GM19351 (cell line): Measurements from ENCODE around the gene SYCP2L.
A peak's percentile ranks its signal among the peaks of the same experiment; 100 is the strongest.
"Not testable (repeated sequence)": the region's sequence is repeated elsewhere in the genome, so short reads cannot be mapped to it uniquely, and the experiment has no call there.

Experiments
- ATAC-seq: cut with Tn5 transposase; IDR thresholded peaks from one replicate; pipeline ENCODE4 v1.9.1; 2021; ENCODE audit warnings: mild to moderate bottlenecking, moderate library complexity; ENCODE audit not compliant: unreplicated experiment

SYCP2L gene

DNA sequence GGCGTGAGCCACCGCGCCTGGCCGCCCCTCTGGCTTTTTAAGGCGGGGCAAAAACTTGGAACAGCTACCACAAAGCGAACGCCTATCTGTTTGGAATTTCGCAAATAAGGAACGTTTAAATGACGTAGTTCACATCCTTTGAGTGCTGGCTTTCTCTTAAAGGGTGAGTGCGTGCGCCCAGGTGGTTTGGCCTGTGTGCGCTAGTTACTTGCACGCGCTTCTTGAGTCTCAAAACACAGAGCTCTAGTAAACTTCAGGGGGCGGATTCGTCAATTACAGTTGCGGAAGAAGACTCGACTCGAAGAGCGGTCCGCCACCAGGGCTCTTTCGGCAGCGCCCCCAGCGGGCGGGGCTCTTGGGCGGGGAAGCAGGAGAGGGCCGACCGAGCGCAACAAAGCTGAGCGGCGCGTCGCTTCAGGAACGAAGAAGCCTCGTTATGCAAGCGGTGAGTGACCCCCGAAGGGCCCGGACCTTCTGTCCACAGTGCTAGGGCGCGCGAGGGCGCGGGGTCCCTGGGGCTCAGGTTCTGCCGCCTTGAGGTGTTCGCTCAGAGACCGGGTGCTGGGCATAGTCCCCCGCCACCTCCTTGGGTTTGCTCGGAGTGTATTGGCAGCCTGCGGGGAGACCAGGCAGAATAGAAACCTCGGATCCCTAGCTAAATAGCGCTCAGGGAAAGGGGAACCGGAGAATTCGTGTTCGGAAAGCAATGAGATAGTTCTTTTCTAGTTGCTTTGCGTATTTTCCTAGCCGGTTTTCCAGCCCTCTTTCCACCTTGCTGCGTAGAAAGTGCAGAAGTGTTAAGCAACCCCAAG is at the start of gene SYCP2L:
SYCP2L (plus strand) TSS at position 362 of the 812 bp plus-strand sequence; CDS start at position 437, 75 bp downstream.
- ATAC-seq = no peak

DNA sequence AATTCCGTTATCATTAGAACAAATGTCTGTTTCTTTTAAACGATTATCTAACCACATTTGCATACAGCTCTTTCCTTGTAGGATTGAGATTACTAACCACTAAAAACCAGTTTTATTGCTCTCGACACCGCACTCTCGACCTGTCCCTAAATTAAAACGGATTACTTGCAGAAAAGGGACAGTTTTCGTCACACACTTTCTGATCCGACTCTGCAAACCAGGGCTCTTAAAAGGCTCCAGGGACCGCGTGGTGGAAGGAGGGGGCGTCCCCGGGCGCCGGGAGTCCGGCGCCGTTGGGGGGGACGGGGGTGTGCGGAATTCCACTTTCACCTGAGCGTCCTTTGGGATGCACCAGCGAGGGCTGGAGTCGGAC is 49.2 kb upstream of the SYCP2L start:
- no peak for ATAC-seq

DNA sequence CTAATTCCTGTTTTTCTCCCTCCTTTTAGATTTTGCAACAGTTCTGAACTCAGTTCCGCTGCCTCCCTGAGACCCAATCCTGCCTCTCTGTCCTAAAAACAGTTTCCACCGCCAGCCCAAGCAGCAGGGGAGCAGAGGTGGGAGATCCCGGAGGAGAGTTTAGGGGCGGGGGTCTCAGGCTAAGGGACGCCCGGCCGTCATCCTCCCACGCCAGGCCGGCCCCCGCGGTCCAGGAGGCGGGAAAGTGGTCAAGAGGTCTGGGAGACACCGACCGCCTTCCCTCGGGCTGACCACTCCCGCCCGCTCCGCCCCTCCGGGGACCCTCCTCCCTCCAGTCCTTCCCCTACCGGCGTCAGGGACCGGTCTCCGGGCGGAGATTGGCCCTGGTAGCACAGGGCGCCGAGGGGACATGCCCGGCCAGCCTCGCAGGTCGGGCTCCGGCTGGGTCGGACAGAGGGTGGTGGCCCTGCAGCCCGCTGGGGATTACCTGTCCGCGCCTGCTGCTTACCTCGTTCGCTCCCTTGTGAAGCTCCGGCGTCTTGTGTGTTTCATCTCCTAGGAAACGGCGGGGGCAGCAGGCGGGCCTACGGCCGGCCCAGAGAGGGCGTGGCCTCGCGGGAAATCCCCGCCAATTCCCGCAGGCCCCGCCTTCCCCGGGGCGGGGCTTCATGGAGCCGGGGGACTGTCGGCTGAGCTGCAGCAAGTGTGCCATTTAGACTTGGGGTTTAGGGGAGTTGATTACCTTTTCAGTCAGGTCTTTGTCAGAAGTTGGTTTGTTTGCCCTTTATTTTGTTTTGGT is 48.7 kb upstream of the SYCP2L start, which contains the start of gene MAK:
MAK (minus strand) TSS at position 545 of the 799 bp plus-strand sequence. CDS start 7,891 bp downstream, outside the sequence.
- peak; percentile 78 for ATAC-seq

DNA sequence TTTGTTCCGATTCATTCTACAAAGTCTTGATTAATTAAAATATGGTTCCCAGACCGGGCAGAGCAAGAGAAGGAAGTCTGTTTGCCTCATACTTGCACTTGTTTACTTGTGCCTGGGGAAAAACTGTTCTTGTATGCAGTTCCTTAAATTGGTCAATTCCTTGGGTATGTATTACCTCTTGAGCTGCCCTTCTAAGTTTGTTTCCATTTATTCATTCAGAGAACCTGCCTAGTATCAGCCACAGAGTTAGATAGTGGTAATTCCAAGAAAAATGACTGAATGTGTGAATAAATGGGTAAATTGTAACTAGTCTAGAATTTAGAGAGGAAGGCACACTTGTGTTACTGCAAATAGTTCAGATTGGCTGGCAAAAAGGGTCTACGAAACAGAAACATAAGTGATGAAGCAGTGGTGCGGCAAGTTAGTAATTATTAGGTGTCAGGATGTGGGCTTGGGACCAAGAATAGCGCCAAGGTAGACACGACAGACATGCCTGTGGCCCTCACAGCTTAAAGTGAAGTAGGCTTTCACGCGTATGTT is 48.0 kb upstream of the SYCP2L start:
- ATAC-seq = peak; percentile 68

- no peak for ATAC-seq
Measured at GRCh38 chr6:10843554-10843953, 43.3 kb upstream of the SYCP2L start.

DNA sequence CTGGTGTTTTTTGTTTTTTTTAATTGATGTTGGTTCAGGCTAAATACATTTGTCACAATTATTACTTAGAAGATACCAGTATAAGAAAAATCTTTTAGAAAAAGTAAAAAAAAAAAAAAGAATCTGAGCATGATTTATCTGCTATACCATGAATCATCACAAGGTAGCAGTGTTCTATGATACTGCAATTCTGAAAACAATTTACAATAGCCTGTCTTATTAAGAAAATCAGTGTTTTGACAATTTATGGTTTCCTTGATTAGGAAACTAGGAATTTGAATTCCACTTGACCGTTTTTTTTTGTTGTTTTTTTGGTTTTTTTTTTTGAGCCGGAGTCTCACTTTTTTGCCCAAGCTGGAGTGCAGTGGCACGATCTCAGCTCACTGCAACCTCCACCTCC is 39.2 kb upstream of the SYCP2L start:
- ATAC-seq = no peak

GRCh38 chr6:10849901-10850300 is 37.0 kb upstream of the SYCP2L start:
- no peak for ATAC-seq

GRCh38 chr6:10850728-10851127 is 36.1 kb upstream of the SYCP2L start:
- no peak for ATAC-seq

- ATAC-seq = no peak
Measured at GRCh38 chr6:10852361-10852960, 34.4 kb upstream of the SYCP2L start.

- not testable (repeated sequence) for ATAC-seq
Measured at GRCh38 chr6:10853849-10854300, 33.0 kb upstream of the SYCP2L start.

DNA sequence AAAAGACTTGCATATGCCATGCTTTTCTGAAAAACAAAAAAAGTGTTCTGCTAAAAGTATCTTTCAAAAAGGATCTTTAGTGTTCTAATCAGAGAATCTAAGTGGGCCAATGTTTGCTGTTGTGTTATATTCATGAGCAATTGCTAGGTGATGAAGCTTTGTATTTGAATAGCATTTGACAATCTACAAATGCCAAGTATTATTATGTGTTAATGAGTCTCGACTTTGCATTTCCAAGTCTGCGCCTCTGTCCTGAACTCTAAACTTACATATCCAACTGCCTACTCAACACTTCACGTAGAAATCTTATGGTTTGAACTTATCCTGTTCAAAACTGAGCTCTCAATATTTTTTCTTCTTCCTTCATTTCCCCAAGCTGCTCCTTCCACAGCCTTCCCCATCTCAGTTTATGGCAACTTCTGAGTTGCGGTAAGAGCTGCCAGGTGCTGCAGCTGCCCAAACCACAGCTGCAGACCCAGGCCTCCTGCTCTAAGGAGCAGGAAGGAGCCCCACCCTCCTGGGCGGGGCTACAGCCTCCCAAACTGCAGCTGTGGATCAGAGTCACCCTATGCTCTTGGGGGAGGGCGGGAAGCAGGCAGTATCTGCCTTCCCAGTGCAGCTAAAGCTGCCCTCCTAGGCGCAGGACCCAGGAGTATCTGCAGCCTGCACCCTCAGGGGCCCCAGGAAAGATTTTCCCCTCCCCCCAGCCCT is 31.8 kb upstream of the SYCP2L start:
- ATAC-seq = no peak

DNA sequence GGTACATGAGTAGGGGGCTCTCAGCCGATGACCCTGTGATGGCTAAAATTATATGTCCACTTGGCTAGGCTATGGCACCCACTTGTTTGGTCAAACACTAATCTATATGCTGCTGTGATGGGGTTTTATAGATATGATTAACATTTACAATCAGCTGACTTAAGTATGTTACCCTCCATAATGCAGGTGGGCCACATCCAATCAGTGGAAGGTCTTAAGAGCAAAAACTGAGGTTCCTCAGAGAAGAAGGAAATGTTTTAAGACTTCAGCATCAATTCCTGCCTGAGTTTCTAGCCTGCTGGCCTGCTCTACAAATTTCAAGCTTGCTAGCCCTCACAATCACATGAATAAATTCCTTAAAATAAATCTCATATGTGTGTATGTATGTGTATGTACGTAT is 29.6 kb upstream of the SYCP2L start:
- ATAC-seq = no peak

DNA sequence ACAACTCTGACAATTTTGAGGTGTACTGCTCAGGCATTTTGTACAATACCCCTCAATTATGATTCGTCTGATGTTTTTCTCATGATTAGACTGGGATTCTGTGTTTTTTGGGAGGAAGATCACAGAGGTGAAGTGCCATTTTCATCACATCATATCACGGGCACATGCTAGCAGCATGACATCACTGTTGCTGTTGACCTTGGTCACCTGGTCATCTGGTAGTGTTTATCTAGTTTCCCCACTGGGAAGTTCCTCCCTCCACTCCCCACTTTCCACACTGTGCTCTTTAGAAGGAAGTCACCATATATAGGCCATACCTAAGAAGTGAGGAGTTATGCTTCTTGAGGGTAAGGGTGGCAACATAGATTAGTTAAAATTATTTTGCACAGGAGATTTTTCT is 25.8 kb upstream of the SYCP2L start:
- ATAC-seq = no peak

DNA sequence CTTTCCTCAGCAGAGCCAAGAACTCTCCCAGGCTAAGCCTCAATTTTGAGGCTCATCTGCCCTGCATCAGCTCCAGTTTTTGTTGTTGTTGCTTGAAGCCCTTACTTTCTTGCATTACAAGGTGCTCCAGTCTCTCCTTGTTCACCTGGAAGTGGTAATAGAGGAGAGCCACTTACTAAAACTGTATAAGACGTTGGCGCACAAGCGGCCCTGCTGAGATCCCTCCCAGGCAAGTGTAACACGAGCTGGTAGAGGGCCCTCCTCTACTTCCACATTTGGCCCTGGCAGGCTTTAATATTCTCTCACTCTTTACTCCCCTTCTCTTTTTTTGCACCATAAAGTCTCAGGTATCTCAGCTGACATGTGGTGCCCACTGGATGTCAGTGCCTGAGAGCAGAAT is 24.5 kb upstream of the SYCP2L start:
- no peak for ATAC-seq

DNA sequence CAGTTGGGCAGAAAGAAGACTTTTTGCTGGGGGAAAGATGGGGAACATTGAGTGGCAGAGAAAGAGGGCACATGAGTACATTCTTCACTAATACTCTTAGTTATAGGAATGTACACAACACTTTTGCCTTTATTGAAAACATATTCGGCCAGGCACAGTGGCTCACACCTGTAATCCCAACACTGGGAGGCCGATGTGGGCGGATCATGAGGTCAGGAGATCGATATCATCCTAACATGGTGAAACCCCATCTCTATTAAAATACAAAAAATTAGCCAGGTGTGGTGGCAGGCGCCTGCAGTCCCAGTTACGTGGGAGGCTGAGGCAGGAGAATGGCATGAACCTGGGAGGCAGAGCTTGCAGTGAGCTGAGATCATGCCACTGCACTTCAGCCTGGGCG is 23.8 kb upstream of the SYCP2L start:
- not testable (repeated sequence) for ATAC-seq

GRCh38 chr6:10866709-10867108 is 20.1 kb upstream of the SYCP2L start:
- ATAC-seq = not testable (repeated sequence)

- no peak for ATAC-seq
Measured at GRCh38 chr6:10867952-10868351, 18.9 kb upstream of the SYCP2L start.

- ATAC-seq = no peak
Measured at GRCh38 chr6:10873374-10873773, 13.5 kb upstream of the SYCP2L start.

GRCh38 chr6:10874207-10874606 is 12.6 kb upstream of the SYCP2L start:
- no peak for ATAC-seq

DNA sequence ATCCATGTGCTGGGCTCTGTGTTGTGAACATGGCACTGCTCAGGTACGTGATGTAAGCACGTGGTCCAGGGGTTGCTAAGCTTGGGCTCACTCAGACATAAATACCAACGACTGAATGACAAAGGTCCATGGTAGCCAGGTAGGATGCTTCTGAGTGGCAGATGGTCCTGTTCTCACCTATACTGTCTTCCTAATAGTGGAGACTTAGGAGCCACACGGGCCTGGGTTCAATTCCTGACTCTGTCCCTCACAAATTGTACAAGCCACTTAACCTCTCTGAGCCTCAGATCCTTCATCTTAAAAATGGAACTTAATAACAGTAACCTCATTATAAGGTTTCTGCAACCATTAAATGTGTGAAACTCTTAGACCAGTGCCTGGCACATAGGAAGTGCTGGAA is 11.8 kb upstream of the SYCP2L start:
- no peak for ATAC-seq

GRCh38 chr6:10877012-10877411 is 9.8 kb upstream of the SYCP2L start:
- ATAC-seq = no peak
